GM18858 (cell line): ENCODE data around the gene CACFD1.

Experiments
- ATAC-seq: cut with Tn5 transposase; IDR thresholded peaks from one replicate; pipeline ENCODE4 v1.9.1; 2021; ENCODE audit not compliant: unreplicated experiment

Gene CACFD1

GRCh38 chr9:133463864-133464615, 4.3 kb downstream of the CACFD1 start:
- no peak for ATAC-seq

- ATAC-seq: no peak
Measured at GRCh38 chr9:133464638-133465037, 4.9 kb downstream of the CACFD1 start.

- no peak for ATAC-seq
Measured at GRCh38 chr9:133465984-133466383, 6.2 kb downstream of the CACFD1 start.

GRCh38 chr9:133467101-133467500, 7.3 kb downstream of the CACFD1 start:
- no peak for ATAC-seq

- no peak for ATAC-seq
Measured at GRCh38 chr9:133468374-133468773, 8.6 kb downstream of the CACFD1 start.

- no peak for ATAC-seq
Measured at GRCh38 chr9:133468777-133469421, 9.1 kb downstream of the CACFD1 start.

- ATAC-seq: no peak
Measured at GRCh38 chr9:133470427-133470924, 10.7 kb downstream of the CACFD1 start.

- no peak for ATAC-seq
Measured at GRCh38 chr9:133470988-133471387, 11.2 kb downstream of the CACFD1 start.

GRCh38 chr9:133471551-133472276, 11.9 kb downstream of the CACFD1 start:
- no peak for ATAC-seq

- ATAC-seq: no peak
Measured at GRCh38 chr9:133472277-133472645, 12.5 kb downstream of the CACFD1 start.

- ATAC-seq: no peak
Measured at GRCh38 chr9:133472753-133473378, 13.1 kb downstream of the CACFD1 start.

- no peak for ATAC-seq
Measured at GRCh38 chr9:133473743-133474142, 14.0 kb downstream of the CACFD1 start.

- ATAC-seq: no peak
Measured at GRCh38 chr9:133474215-133474614, 14.4 kb downstream of the CACFD1 start.

GRCh38 chr9:133474853-133475252, 15.1 kb downstream of the CACFD1 start:
- ATAC-seq: no peak

GRCh38 chr9:133475292-133476012, 15.7 kb downstream of the CACFD1 start:
- ATAC-seq: no peak

- no peak for ATAC-seq
Measured at GRCh38 chr9:133476036-133476931, 16.5 kb downstream of the CACFD1 start.

- ATAC-seq: no peak
Measured at GRCh38 chr9:133476941-133477340, 17.2 kb downstream of the CACFD1 start.

- ATAC-seq: no peak
Measured at GRCh38 chr9:133477461-133477860, 17.7 kb downstream of the CACFD1 start.

- peak; percentile 16 for ATAC-seq
Measured at GRCh38 chr9:133477992-133478850, 18.4 kb downstream of the CACFD1 start.
